PC-3 (cell line): ENCODE results near the gene ZNF839. TPM values are rescaled to one million over a fixed set of nuclear protein-coding genes. Genes with fewer than 3 reads are reported as not detected.

ENCODE experiments used
- ATAC-seq: fragments of 200-7000 bp; cut with Tn5 transposase; 2 replicates; pipeline ENCODE4 v1.9.1; 2020; ENCODE audit warnings: mild to moderate bottlenecking, moderate library complexity
- BruUV-seq: library from RNA; stranded (reverse); fragments of 400-500 nt; replicated peaks from 2 replicates; lab custom pipeline; 2021; lab: Mats Ljungman, UMichigan
- CTCF ChIA-PET: fragments of 300-600 bp; sonication (Branson Sonifier 250); formaldehyde crosslinking; loops from one replicate; lab custom pipeline; 2022; ENCODE audit warnings: antibody characterized with exemption; lab: Charles Lee
- POLR2A ChIA-PET: fragments of 300-600 bp; sonication (Branson Sonifier 250); formaldehyde crosslinking; loops from one replicate; lab custom pipeline; 2022; ENCODE audit warnings: antibody characterized with exemption; ENCODE audit not compliant: unreplicated experiment; lab: Charles Lee
- DNase-seq: peaks from one replicate; pipeline ENCODE4 v3.0.0-alpha.2; 2015
- H2AFZ ChIP-seq: fragments of 300-600 bp; sonication (generic); 2 replicates; pipeline ENCODE4 v1.6.0; 2016; ENCODE audit warnings: antibody characterized with exemption, low read length
- H3F3A ChIP-seq: fragments of 300-600 bp; sonication (generic); one replicate; pipeline ENCODE4 v1.6.0; 2017; ENCODE audit warnings: antibody characterized with exemption, low read length, control low read depth, mild to moderate bottlenecking; ENCODE audit not compliant: unreplicated experiment
- H3K27ac ChIP-seq: fragments of 300-600 bp; sonication (generic); 2 replicates; pipeline ENCODE4 v1.5.1; 2016; ENCODE audit warnings: mild to moderate bottlenecking, low read length
- H3K27me3 ChIP-seq: fragments of 300-600 bp; sonication (generic); 2 replicates; pipeline ENCODE4 v1.6.1; 2016; ENCODE audit warnings: low read length, mixed read lengths
- H3K36me3 ChIP-seq: fragments of 300-600 bp; sonication (generic); 2 replicates; pipeline ENCODE4 v1.6.1; 2016; ENCODE audit warnings: low read depth, mixed run types, low read length, mixed read lengths
- H3K4me1 ChIP-seq: fragments of 300-600 bp; sonication (generic); 2 replicates; pipeline ENCODE4 v1.5.1; 2016; ENCODE audit warnings: low read length; ENCODE audit not compliant: insufficient read depth
- H3K4me2 ChIP-seq: fragments of 300-600 bp; sonication (generic); 2 replicates; pipeline ENCODE4 v1.6.0; 2016; ENCODE audit warnings: low read length
- H3K4me3 ChIP-seq: fragments of 300-600 bp; sonication (generic); 2 replicates; pipeline ENCODE4 v1.5.1; 2016; ENCODE audit warnings: mild to moderate bottlenecking, low read length, mixed read lengths
- H3K79me2 ChIP-seq: fragments of 300-600 bp; sonication (generic); 2 replicates; pipeline ENCODE4 v1.6.1; 2017; ENCODE audit warnings: low read length, mixed read lengths
- H3K9ac ChIP-seq: fragments of 300-600 bp; sonication (generic); 2 replicates; pipeline ENCODE4 v1.6.0; 2016; ENCODE audit warnings: mild to moderate bottlenecking, low read length
- H3K9me2 ChIP-seq: fragments of 300-600 bp; sonication (generic); replicated peaks from 2 replicates; pipeline ENCODE4 v1.6.1; 2016; ENCODE audit warnings: mixed run types, low read length, mixed read lengths
- H3K9me3 ChIP-seq: fragments of 300-600 bp; sonication (generic); 2 replicates; pipeline ENCODE4 v1.6.1; 2016; ENCODE audit warnings: low read length, mixed read lengths
- H4K20me1 ChIP-seq: fragments of 300-600 bp; sonication (generic); 2 replicates; pipeline ENCODE4 v1.6.1; 2016; ENCODE audit warnings: low read length, mixed read lengths
- CTCF ChIP-seq: fragments of 300-600 bp; sonication (generic); conservative IDR thresholded peaks from 2 replicates; pipeline ENCODE4 v1.5.1; 2017; ENCODE audit warnings: antibody characterized with exemption, low read depth, mild to moderate bottlenecking, low read length
- EZH2 ChIP-seq: fragments of 300-600 bp; sonication (generic); IDR thresholded peaks from one replicate; pipeline ENCODE4 v1.6.1; 2017; ENCODE audit warnings: antibody characterized with exemption, mild to moderate bottlenecking, low read length; ENCODE audit not compliant: unreplicated experiment
- EZH2phosphoT487 ChIP-seq: fragments of 300-600 bp; sonication (generic); IDR thresholded peaks from 2 replicates; pipeline ENCODE4 v1.6.1; 2018; ENCODE audit warnings: mild to moderate bottlenecking, antibody characterized with exemption, low read length, borderline replicate concordance
- intact Hi-C: fragments of 100-400 bp; cut with micrococcal nuclease; formaldehyde crosslinking; loops from 2 replicates; pipeline ENCODE4 v1.9.0; 2023
- total RNA-seq: library from RNA; depleted of rRNA; stranded (reverse); fragments of >200 nt; gene quantifications from 2 replicates; pipeline ENCODE4 v1.2.3, GENCODE V29; 2014

ZNF839 gene
- total RNA-seq, 1 experiment from 2014 or later = 13.2 TPM

DNA sequence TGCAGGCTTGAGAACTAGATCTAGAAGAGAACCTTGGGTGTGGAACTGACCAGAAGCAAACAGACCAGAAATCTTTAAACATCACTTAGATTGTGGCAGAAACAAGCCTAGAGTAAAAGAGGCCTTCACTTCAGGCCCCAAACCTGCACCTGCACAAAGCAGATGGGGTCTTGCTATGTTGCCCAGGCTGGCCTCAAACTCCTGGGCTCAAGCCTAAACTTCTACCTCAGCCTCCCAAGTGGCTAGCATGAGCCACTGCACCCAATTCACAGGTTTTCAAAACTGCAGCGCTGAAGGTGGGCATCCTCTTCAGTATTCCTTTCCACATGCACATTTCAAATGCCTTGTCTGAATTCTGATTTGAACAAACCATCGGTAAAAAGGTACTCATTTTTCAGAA, 34.4 kb upstream of the ZNF839 start:
- no TSS peak for BruUV-seq
- Histone ChIP-seq H3K4me1 (peaks cover 35% of the 10 kb centered on the region), H3K36me3 (peaks cover 31% of the 10 kb centered on the region), H3K9me3 (no peaks in the 10 kb centered on the region), H3K4me2 (no peak overlapping the region), H4K20me1 (no peaks in the 10 kb centered on the region), H3K4me3 (no peak overlapping the region), H3K27ac (no peak overlapping the region), H3K27me3 (no peaks in the 10 kb centered on the region), H3K9me2 (no peaks in the 10 kb centered on the region), H3F3A (peaks cover 15% of the 10 kb centered on the region), H3K79me2 (peaks cover 83% of the 10 kb centered on the region), H3K9ac (no peak overlapping the region), H2AFZ (no peak overlapping the region)
- POLR2A ChIA-PET = no interaction called here
- CTCF ChIA-PET = no interaction called here
- intact Hi-C loops = no loop called here
- no peak for ATAC-seq
- no peak for DNase-seq
- TF ChIP-seq CTCF (no peak), EZH2 (no peak), EZH2phosphoT487 (no peak)

GRCh38 chr14:102288139-102288538, 31.4 kb upstream of the ZNF839 start:
- Histone ChIP-seq H3K4me2 (no peak overlapping the region), H3K27me3 (no peaks in the 10 kb centered on the region), H3K27ac (no peak overlapping the region), H3K79me2 (peaks cover 97% of the 10 kb centered on the region), H3K9ac (no peak overlapping the region), H3F3A (peaks cover 5% of the 10 kb centered on the region), H2AFZ (no peak overlapping the region), H3K9me3 (no peaks in the 10 kb centered on the region), H3K4me3 (no peak overlapping the region), H4K20me1 (no peaks in the 10 kb centered on the region), H3K36me3 (peaks cover 23% of the 10 kb centered on the region), H3K9me2 (no peaks in the 10 kb centered on the region), H3K4me1 (peaks cover 32% of the 10 kb centered on the region)
- ChIA-PET POLR2A (no interaction called here), CTCF (interaction anchor here (0.7 kb wide), 1 partner anchor 17 kb away, joined by 4 read pairs; the partner anchor contains the start of gene MOK)
- ATAC-seq = no peak
- BruUV-seq = no TSS peak
- TF ChIP-seq EZH2phosphoT487 = no peak
- no peak for TF ChIP-seq EZH2
- TF ChIP-seq CTCF = no peak
- no peak for DNase-seq
- intact Hi-C loops = no loop called here

GRCh38 chr14:102292441-102292840, 27.1 kb upstream of the ZNF839 start:
- Histone ChIP-seq H3K27ac (peak overlapping the region; percentile 97), H4K20me1 (no peaks in the 10 kb centered on the region)
- CTCF ChIA-PET = no interaction called here

More at GRCh38 chr14:102292441-102292840, 27.1 kb upstream of the ZNF839 start:
- no TSS peak for BruUV-seq
- peaks cover 47% of the 10 kb centered on the region for H3K4me1 ChIP-seq
- POLR2A ChIA-PET = no interaction called here
- H3K27me3 ChIP-seq = no peaks in the 10 kb centered on the region
- H3K9me3 ChIP-seq = no peaks in the 10 kb centered on the region
- intact Hi-C loops = no loop called here
- H3K9ac ChIP-seq = peak overlapping the region; percentile 78
- H3K4me2 ChIP-seq = no peak overlapping the region
- H3F3A ChIP-seq = peaks cover 5% of the 10 kb centered on the region
- H3K4me3 ChIP-seq = no peak overlapping the region
- TF ChIP-seq EZH2 (no peak), CTCF (no peak), EZH2phosphoT487 (no peak)
- H3K36me3 ChIP-seq = peaks cover 27% of the 10 kb centered on the region
- H3K9me2 ChIP-seq = no peaks in the 10 kb centered on the region
- DNase-seq (no peak), ATAC-seq (no peak)
- H2AFZ ChIP-seq = no peak overlapping the region
- peaks cover 90% of the 10 kb centered on the region for H3K79me2 ChIP-seq
